ENCODE results near the gene ATOH8.

ATOH8 gene

DNA sequence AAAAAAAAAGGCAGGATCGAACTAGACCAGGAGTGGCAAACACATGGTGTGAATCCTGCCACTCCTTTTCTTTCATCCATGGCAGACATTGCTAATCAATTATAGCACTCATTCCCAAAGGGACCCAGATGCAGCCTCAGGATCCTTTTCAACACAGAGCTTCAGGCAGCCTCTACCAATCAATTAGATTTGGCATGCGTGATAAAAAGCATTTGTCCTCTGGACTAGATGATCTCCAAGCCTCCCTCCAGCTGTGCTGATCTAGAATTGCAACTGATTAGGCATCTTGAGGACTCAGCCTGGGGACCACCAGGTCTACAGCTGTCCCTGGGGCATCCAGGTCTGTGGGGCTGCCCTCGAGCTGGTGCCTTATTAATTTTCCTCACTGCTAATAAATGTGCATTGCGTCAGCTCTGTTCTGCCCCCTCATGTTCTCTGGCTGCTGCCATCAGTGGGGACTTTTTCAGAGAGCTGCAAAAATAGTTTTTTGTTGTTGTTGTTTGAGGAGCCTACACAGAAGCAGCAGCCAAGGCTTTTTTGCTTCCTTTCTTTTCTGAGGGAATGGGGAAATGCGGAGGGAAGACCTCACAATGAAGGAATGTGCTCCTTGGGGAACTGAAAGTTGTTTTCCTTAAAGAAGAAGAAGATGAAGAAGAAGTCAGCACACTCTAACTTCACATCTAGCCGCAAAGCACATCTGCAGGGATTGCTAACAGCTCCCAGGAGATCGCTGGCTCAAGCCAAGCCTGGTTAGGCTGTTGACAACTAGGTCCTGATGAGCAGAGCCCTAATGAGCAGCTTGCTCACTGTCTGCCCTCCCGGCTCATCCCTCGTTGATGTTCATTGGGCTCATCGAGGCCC is 8.8 kb upstream of the ATOH8 start:
- TF ChIP-seq FOXP2 (optimal IDR thresholded peaks at IDR 0.05; ENCODE audit: control extremely low read depth, extremely low read length, insufficient read depth) (no peak), POLR2AphosphoS5 (IDR thresholded peaks at IDR 0.05; ENCODE audit: borderline replicate concordance, low read depth, low read length) (peak; percentile 21; the same call in 1 of the 2 replicates), EZH2 (IDR thresholded peaks at IDR 0.05) (no peak)
- Histone ChIP-seq H3K9ac (ENCODE audit: insufficient read length) (peak overlapping the region; percentile 49), H3K9me3 (ENCODE audit: low read depth, low read length) (no peaks in the 10 kb centered on the region), H3K4me3 (peak overlapping the region; percentile 65), H3K27ac (peak overlapping the region; percentile 97), H3K36me3 (ENCODE audit: insufficient read depth, low read length) (no peaks in the 10 kb centered on the region; the same call in 1 of the 2 replicates)
- peak; percentile 63 for DNase-seq (ENCODE audit: low read depth, low spot score)

DNA sequence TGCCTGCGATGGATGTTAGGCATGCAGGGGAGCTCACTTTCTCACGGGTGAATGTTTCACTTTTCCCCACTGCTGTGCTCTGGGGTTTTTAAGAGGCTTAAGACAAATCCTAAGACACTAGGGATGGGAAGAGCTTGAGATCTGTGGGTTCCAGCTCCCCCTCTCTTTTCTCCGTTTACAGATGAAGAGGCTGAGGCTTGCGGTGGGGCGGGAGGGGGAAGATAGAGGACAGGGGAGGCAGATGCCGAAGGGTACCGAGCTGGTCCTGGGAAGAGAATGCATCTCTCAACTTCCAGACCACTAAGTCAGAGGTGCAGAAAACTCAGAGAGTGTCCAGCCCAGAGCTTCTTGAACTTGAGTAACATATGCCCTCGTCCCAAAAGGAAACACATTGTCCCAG is 8.2 kb upstream of the ATOH8 start:
- H3K27ac ChIP-seq: peak overlapping the region; percentile 97
- DNase-seq (ENCODE audit: low read depth, low spot score): no peak
- H3K4me3 ChIP-seq: peak overlapping the region; percentile 65
- H3K9me3 ChIP-seq (ENCODE audit: low read depth, low read length): no peaks in the 10 kb centered on the region
- peak overlapping the region; percentile 49 for H3K9ac ChIP-seq (ENCODE audit: insufficient read length)
- no peaks in the 10 kb centered on the region; the same call in 1 of the 2 replicates for H3K36me3 ChIP-seq (ENCODE audit: insufficient read depth, low read length)
- TF ChIP-seq EZH2 (IDR thresholded peaks at IDR 0.05) (no peak), FOXP2 (optimal IDR thresholded peaks at IDR 0.05; ENCODE audit: control extremely low read depth, extremely low read length, insufficient read depth) (no peak)

DNA sequence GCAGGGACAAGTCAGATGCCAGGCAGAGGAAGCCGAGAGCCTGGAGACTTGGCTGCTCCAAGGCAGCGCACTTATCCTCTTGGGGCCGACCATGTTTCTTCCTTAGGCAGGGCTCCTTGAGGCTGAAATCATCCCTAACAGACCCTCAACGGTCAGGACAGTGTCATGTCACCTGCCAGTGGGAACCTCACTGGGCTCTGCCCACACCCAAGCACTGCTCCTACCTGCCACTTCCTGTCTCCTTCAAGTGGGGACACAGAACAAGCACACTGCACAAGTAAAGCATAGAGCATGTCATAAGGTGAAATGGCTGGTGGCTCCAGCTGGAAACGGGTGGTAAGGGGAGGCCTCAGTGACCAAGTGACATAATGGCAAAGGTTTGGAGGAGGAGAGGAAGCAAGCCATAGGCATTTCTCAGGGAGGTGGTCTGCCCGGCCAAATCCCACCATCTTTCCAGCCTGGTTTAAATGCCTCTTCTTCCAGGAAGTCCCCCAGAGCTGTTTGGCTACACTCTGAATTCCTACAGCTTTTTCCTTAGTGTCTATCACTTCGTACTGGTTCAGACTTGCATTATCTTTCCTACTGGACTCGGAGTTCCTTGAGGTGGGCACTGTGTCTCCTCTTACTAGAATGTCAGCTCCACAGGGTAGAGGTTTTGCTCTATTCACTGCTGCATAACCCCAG is 7.3 kb upstream of the ATOH8 start:
- Histone ChIP-seq H3K4me3 (no peak overlapping the region), H3K9ac (ENCODE audit: insufficient read length) (no peak overlapping the region), H3K27ac (0 out of 2 replicates have a peak overlapping the region, but pooled peaks have one; percentile 97), H3K36me3 (ENCODE audit: insufficient read depth, low read length) (no peaks in the 10 kb centered on the region), H3K9me3 (ENCODE audit: low read depth, low read length) (no peaks in the 10 kb centered on the region)
- TF ChIP-seq FOXP2 (optimal IDR thresholded peaks at IDR 0.05; ENCODE audit: control extremely low read depth, extremely low read length, insufficient read depth): no peak
- TF ChIP-seq POLR2AphosphoS5 (IDR thresholded peaks at IDR 0.05; ENCODE audit: borderline replicate concordance, low read depth, low read length): no peak
- TF ChIP-seq EZH2 (IDR thresholded peaks at IDR 0.05): no peak
- DNase-seq (ENCODE audit: low read depth, low spot score): no peak

DNA sequence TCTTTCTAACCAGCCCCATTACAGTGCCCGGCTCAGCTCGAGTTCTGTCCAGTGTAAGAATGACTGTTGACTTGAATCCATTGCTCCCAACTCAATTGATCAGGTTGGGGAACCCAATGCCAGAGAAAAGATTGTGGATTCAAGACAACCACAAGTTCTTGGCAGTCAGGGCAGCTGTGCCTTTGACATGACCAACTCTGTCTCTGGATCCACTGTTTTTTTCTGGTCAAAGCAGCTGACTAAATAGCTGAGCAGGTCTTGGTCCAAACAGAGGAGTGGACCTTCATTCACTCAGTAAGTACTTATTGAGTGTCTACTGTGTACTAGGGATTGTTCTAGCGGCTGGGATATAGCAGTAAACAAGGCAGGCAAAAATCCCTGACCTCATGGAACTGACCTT is 6.3 kb upstream of the ATOH8 start:
- no peak for TF ChIP-seq FOXP2 (optimal IDR thresholded peaks at IDR 0.05; ENCODE audit: control extremely low read depth, extremely low read length, insufficient read depth)
- no peak for TF ChIP-seq EZH2 (IDR thresholded peaks at IDR 0.05)
- TF ChIP-seq POLR2AphosphoS5 (IDR thresholded peaks at IDR 0.05; ENCODE audit: borderline replicate concordance, low read depth, low read length): no peak
- Histone ChIP-seq H3K27ac (no peak overlapping the region), H3K9ac (ENCODE audit: insufficient read length) (no peak overlapping the region), H3K36me3 (ENCODE audit: insufficient read depth, low read length) (no peaks in the 10 kb centered on the region), H3K4me3 (no peak overlapping the region), H3K9me3 (ENCODE audit: low read depth, low read length) (no peaks in the 10 kb centered on the region)
- no peak for DNase-seq (ENCODE audit: low read depth, low spot score)

DNA sequence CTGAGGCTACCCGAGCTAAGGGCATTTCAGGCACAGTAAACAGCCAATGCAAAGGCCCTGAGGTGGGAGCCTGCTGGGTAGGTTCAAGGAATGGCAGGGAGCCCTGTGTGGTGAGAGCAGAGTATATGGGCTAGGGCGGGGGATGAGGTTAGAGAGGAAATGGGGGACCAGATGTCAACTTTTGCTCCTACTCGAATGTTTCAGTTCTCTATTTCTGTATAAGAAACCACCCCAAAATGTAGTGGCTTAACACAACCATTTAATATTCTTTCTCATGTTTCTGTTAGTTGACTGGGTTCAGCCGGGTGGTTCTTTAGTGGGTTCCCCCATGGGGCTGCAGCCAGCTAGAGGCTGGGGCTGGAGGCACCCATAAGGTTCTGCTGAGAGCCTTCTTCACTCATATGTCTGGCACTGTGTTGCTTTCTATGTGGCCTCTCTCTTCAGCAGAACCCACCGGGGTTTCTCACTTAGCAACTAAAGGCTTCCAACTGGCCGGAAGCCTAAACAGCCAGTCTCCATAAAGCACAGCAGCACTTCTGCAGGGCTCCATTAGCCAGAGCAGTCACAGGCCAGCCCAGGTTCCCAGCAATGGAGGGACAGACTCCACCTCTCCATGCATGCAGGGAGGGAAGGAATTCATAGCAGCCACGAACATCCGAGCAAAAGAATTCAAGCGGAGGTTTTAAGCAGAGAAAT is 5.6 kb upstream of the ATOH8 start:
- no peaks in the 10 kb centered on the region for H3K36me3 ChIP-seq (ENCODE audit: insufficient read depth, low read length)
- H3K27ac ChIP-seq: no peak overlapping the region
- TF ChIP-seq FOXP2 (optimal IDR thresholded peaks at IDR 0.05; ENCODE audit: control extremely low read depth, extremely low read length, insufficient read depth) (no peak), EZH2 (IDR thresholded peaks at IDR 0.05) (no peak), POLR2AphosphoS5 (IDR thresholded peaks at IDR 0.05; ENCODE audit: borderline replicate concordance, low read depth, low read length) (no peak)
- DNase-seq (ENCODE audit: low read depth, low spot score): no peak
- no peak overlapping the region for H3K4me3 ChIP-seq
- H3K9ac ChIP-seq (ENCODE audit: insufficient read length): no peak overlapping the region
- H3K9me3 ChIP-seq (ENCODE audit: low read depth, low read length): no peaks in the 10 kb centered on the region

DNA sequence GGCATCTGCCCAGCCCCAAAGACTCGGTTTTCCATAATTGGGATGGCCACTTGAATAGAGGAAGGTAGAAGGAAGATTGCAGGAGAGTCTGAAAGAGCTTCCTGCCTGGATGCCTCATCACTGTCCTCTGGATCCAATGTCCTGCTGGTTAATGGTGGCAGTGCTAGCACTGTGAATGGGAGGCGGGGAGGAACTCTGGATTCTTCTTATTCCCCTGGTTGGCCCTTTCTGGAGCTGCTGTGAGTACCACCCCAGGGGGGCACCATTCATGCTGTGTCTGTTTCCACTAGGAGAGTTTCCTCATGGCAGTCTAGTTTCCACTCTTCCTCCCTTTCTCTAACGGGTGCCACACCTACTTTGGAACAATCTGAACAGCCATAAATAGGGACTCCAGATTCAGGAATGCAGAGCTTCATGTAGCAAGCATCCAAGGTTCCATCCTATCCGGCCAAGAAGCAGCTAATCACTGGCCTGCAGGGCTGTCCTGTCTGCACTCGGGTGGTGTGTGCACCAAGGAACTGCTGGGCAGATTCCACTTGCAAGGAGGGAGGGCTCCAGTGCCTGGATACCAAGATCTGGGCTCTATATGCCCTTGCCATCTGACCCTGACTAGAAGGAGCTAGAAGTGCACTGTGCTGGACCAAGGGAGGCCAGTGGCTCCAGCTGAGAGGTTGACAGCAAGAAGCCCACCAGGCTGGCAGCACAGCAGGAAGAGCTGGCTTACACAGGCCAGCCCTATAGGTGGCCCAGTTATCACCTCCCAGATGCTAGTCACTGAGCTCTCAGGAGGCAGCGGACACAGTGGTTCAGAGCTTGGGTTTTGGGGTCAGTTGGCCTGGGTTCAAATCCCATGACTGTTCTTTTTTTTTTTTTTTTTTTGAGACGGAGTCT is 4.6 kb upstream of the ATOH8 start:
- H3K27ac ChIP-seq: no peak overlapping the region
- no peak for DNase-seq (ENCODE audit: low read depth, low spot score)
- TF ChIP-seq EZH2 (IDR thresholded peaks at IDR 0.05) (no peak), POLR2AphosphoS5 (IDR thresholded peaks at IDR 0.05; ENCODE audit: borderline replicate concordance, low read depth, low read length) (no peak), FOXP2 (optimal IDR thresholded peaks at IDR 0.05; ENCODE audit: control extremely low read depth, extremely low read length, insufficient read depth) (no peak)
- H3K9ac ChIP-seq (ENCODE audit: insufficient read length): no peak overlapping the region
- H3K4me3 ChIP-seq: no peak overlapping the region
- H3K36me3 ChIP-seq (ENCODE audit: insufficient read depth, low read length): no peaks in the 10 kb centered on the region
- no peaks in the 10 kb centered on the region for H3K9me3 ChIP-seq (ENCODE audit: low read depth, low read length)

DNA sequence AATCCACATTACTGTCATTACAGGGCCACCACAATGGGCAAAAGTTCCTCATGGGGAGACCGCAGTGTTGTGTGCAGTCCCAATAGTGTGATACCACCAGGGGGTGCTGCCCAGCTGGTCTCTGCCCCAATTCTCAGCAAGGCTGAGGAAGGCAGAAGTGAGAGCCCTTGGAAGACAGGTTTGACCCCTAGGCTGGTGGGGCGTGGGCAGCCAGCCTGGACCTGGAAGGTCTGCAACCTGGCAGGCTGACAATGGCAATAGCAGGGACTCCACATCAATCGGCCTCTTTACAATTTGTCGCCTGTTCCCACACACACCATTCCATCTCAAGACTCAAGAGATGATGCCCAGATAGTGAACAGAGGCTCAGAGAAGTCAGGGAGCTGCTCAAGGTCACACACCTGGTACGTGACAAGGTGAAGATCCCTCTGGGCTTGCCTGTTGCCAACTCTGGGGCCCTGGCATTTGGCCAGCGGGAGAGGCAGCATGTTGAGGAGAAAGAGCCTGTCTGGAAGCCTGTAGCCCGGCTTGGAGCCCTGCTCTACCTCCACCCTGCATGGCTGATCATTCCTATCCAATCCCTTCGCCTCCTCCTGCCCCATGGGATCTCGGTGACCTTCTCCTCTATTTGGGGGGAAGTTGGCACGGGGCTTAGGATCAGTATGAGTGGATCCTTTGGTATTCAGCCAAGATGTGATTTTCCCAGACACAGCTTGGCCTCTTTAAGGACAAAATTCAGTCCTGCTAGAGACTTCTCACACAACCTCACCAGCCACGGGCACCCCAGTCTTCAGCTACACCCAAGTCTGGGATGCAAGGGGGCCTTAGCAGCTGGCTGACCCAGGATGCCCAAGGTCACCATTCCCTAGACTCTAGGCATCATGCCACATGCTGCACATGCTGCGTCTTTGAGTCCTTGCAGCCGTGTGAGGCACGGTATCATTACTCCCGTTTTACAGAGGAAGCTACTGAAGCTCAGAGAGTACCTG is 2.9 kb upstream of the ATOH8 start:
- Histone ChIP-seq H3K4me3 (no peak overlapping the region), H3K36me3 (ENCODE audit: insufficient read depth, low read length) (no peaks in the 10 kb centered on the region), H3K27ac (no peak overlapping the region), H3K9ac (ENCODE audit: insufficient read length) (no peak overlapping the region), H3K9me3 (ENCODE audit: low read depth, low read length) (no peaks in the 10 kb centered on the region)
- no peak for TF ChIP-seq EZH2 (IDR thresholded peaks at IDR 0.05)
- TF ChIP-seq POLR2AphosphoS5 (IDR thresholded peaks at IDR 0.05; ENCODE audit: borderline replicate concordance, low read depth, low read length): no peak
- no peak for TF ChIP-seq FOXP2 (optimal IDR thresholded peaks at IDR 0.05; ENCODE audit: control extremely low read depth, extremely low read length, insufficient read depth)
- DNase-seq (ENCODE audit: low read depth, low spot score): no peak

All from SK-N-MC (cell line).